GM19099 (cell line): ENCODE results near the gene UMOD.

ENCODE experiments used
- POLR2A ChIP-seq: IDR thresholded peaks from 3 replicates; pipeline ENCODE4 v1.6.1; 2011; ENCODE audit warnings: low read depth; ENCODE audit not compliant: insufficient read length; ENCODE audit errors: extremely low read depth

The UMOD gene

DNA sequence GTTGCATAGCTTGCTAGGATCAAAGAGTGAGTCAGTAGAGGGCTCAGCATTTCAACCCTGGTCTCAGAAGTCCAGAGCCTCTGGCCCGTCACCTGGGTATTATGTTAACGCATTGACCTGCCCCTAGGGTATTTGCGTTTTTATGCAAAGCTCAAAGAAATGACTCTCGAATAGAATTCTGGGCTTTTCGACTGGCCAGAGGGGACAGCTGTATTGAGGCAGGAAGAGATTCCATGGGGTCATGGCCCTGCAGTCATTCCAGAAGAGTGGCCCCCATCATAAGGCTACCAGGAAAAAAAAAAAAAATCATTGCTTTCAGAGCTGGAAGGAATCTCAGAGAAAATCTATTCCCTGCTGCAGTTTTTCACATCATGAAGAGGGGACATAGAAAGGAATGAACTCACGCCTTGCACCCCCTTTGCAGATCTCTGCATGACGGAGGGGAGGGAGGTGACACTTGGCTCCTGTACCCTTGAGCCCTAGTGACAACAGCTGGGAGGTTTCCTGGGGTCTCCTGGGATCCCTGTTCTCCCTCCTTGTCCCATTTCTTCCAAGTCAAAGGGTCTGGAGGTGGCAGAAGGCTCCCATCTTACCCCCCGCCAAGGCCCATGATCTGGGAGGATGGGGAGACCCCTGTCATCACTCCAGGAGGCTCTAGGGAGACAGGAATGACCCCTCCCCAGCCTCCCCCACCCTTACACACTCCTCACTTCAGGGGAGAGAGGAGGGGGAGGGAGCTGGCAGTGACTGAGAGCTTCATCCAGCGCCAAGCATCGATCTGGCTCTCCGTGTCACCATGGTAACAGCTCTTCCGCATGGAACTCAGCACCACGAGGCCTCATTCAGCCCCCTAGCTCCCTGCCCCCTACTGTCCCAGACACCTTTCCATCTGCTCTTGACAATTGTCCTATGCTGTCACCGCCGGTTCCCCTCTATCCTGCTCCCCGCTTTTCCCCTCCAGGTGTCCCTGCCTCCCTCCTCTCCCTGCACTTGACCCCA lies 61.0 kb downstream of the UMOD start:
- TF ChIP-seq POLR2A: no peak

DNA sequence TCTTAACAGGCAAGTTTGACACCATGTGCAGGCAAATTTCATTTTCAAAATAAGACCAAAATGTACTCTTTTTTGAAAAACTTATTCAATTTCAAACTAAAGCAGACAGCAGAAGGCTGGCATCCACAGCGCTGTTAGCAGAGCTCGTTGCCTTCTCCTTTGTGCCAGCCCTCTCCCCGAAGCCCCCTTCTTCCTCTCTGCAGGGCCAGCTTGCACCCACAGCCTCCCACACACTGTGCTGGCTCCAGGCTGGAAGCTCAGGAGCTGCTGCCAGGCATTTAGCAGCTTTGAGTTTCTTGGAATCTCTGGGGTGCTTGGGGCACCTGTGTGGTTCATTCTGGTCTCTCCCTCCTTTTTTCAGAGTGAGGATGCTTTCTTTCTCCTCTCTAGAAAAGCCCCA lies 62.9 kb downstream of the UMOD start:
- TF ChIP-seq POLR2A: no peak

DNA sequence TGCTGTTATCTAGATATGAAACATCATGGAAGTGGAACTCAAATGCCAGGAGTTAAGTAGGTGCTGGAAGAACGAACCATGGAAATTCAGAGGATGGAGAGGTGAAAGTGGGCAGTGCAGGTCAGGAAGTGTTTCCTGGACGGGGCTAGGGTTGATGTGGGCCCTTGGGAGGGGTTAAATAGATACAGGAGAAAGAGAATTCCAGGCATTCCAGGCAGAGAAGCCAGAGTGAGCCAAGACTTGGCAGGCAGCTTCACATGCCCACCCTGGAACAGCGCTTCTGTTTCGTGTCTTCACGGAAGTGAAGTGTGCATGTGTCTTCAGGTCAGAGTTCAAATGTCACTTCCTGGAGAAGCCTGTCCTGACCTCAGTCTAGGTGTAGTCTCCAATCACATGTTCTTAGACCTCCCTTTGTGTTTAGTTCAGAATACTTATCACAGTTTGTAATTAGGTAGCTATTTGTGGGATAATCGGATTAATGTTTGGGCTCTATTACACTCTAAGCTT lies 66.5 kb downstream of the UMOD start:
- TF ChIP-seq POLR2A: no peak
